Neural cell (in vitro differentiated cells): ENCODE data around the gene FCHO2. TPM values are rescaled to one million over a fixed set of nuclear protein-coding genes. Genes with fewer than 3 reads are reported as not detected.

Experiments
- H2AFZ ChIP-seq: fragments of 200-600, 300-800 bp; sonication (generic), shearing (Covaris generic); 2 replicates; pipeline ENCODE4 v1.6.0; 2014; ENCODE audit warnings: low read depth, mild to moderate bottlenecking, antibody characterized with exemption, low read length, moderate library complexity
- H3F3A ChIP-seq: fragments of 200-600 bp; shearing (Covaris generic); 2 replicates; pipeline ENCODE4 v1.6.1; 2016; ENCODE audit warnings: mild to moderate bottlenecking, moderate library complexity, mixed read lengths, antibody characterized with exemption, low read length; ENCODE audit not compliant: insufficient read depth, poor library complexity, severe bottlenecking
- H3K27ac ChIP-seq: fragments of 200-600, 300-800 bp; sonication (generic), shearing (Covaris generic); 2 replicates; pipeline ENCODE4 v1.5.1; 2014; ENCODE audit warnings: mild to moderate bottlenecking, low read length, moderate library complexity
- H3K27me3 ChIP-seq: fragments of 300-800, 200-600 bp; sonication (generic), shearing (Covaris generic); 2 replicates; pipeline ENCODE4 v1.6.0; 2014; ENCODE audit warnings: mild to moderate bottlenecking, low read depth, low read length, moderate library complexity; ENCODE audit not compliant: insufficient read depth
- H3K36me3 ChIP-seq: fragments of 300-800, 200-600 bp; sonication (generic), shearing (Covaris generic); 2 replicates; pipeline ENCODE4 v1.5.1; 2014; ENCODE audit warnings: mild to moderate bottlenecking, antibody characterized with exemption, low read length, moderate library complexity; ENCODE audit not compliant: insufficient read depth
- H3K4me2 ChIP-seq: fragments of 300-800, 200-600 bp; sonication (generic), shearing (Covaris generic); 2 replicates; pipeline ENCODE4 v1.6.0; 2014; ENCODE audit warnings: mild to moderate bottlenecking, low read length
- H3K4me3 ChIP-seq: fragments of 300-800, 200-600 bp; sonication (generic), shearing (Covaris generic); 2 replicates; pipeline ENCODE4 v1.5.1; 2014; ENCODE audit warnings: mild to moderate bottlenecking, low read length, moderate library complexity
- H3K79me2 ChIP-seq: fragments of 200-600 bp; shearing (Covaris generic); replicated peaks from 2 replicates; pipeline ENCODE4 v1.6.0; 2014; ENCODE audit warnings: mild to moderate bottlenecking, low read length, moderate library complexity; ENCODE audit not compliant: insufficient read depth
- H3K9ac ChIP-seq: fragments of 300-800, 200-600 bp; sonication (generic), shearing (Covaris generic); 2 replicates; pipeline ENCODE4 v1.6.1; 2016; ENCODE audit warnings: mild to moderate bottlenecking, low read length, mixed read lengths
- H3K9me2 ChIP-seq: fragments of 200-600 bp; shearing (Covaris generic); 2 replicates; pipeline ENCODE4 v1.6.1; 2016; ENCODE audit warnings: mild to moderate bottlenecking, low read length, mixed read lengths; ENCODE audit not compliant: insufficient read depth
- H3K9me3 ChIP-seq: fragments of 200-600, 300-800 bp; sonication (generic), shearing (Covaris generic); 2 replicates; pipeline ENCODE4 v1.6.1; 2016; ENCODE audit warnings: mild to moderate bottlenecking, mixed run types, low read length, moderate library complexity, mixed read lengths
- H4K20me1 ChIP-seq: fragments of 200-600 bp; shearing (Covaris generic); 2 replicates; pipeline ENCODE4 v1.6.1; 2016; ENCODE audit warnings: mild to moderate bottlenecking, mixed run types; ENCODE audit not compliant: insufficient read depth
- EP300 ChIP-seq: fragments of 450-650 bp; conservative IDR thresholded peaks from 2 replicates; pipeline ENCODE4 v1.6.1; 2014; ENCODE audit warnings: antibody characterized with exemption, mild to moderate bottlenecking, moderate library complexity; ENCODE audit not compliant: poor library complexity, severe bottlenecking
- EZH2 ChIP-seq: fragments of 200-600, 300-800 bp; shearing (Covaris generic), sonication (generic); IDR thresholded peaks from 2 replicates; pipeline ENCODE4 v1.6.1; 2014; ENCODE audit warnings: antibody characterized with exemption, low read length, borderline replicate concordance, mild to moderate bottlenecking; ENCODE audit not compliant: insufficient read depth, poor library complexity, severe bottlenecking
- MXI1 ChIP-seq: fragments of 450-650 bp; conservative IDR thresholded peaks from 2 replicates; pipeline ENCODE4 v1.6.1; 2014; ENCODE audit warnings: antibody characterized with exemption, mild to moderate bottlenecking; ENCODE audit not compliant: poor library complexity, severe bottlenecking
- POLR2AphosphoS5 ChIP-seq: IDR thresholded peaks from 2 replicates; pipeline ENCODE4 v1.6.1; 2012
- RAD21 ChIP-seq: fragments of 450-650 bp; conservative IDR thresholded peaks from 2 replicates; pipeline ENCODE4 v1.6.1; 2014; ENCODE audit warnings: antibody characterized with exemption, mild to moderate bottlenecking, moderate library complexity
- SMC3 ChIP-seq: fragments of 450-650 bp; conservative IDR thresholded peaks from 2 replicates; pipeline ENCODE4 v1.6.1; 2014; ENCODE audit warnings: antibody characterized with exemption, mild to moderate bottlenecking, moderate library complexity; ENCODE audit not compliant: poor library complexity
- TAF1 ChIP-seq: IDR thresholded peaks from 2 replicates; pipeline ENCODE4 v1.6.1; 2012; ENCODE audit warnings: low read depth
- polyA plus RNA-seq: library from polyadenylated mRNA; depleted of rRNA; stranded (reverse); fragments of >200 nt; gene quantifications from 2 replicates; pipeline ENCODE4 v1.2.3, GENCODE V29; 2014
- TF ChIP-seq, protein P1 (sequence below): fragments of 450-650 bp; IDR thresholded peaks from 2 replicates; pipeline ENCODE4 v1.5.1; 2014; ENCODE audit warnings: antibody characterized with exemption, mild to moderate bottlenecking, moderate library complexity; ENCODE audit not compliant: poor library complexity, severe bottlenecking
- TF ChIP-seq, protein P2 (sequence below): IDR thresholded peaks from 2 replicates; pipeline ENCODE4 v1.6.1; 2012; ENCODE audit warnings: borderline replicate concordance

FCHO2 gene
- polyA plus RNA-seq, 1 donor from 2014 or later = 24.3 TPM

DNA sequence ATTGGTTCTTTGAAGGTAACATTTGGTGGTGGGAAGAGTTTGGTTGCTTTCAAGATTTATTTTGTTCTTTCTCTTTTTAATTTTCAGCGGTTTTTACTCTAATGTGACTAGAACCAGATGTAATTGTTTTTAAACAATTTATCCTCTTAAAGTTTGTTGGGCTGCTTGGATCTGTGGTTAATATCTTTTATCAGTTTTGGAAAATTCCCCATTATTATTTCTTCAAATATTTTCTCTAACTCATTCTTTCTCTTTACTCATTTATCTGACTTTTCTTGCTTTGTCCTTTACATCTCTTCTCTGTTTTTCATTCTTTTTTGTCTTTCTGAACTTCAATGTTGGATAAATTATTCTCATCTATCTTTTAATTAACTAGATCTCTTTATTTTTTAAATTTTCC lies 29.9 kb downstream of the FCHO2 start:
- H3K36me3 ChIP-seq = no peaks in the 10 kb centered on the region
- H3K9me2 ChIP-seq = no peaks in the 10 kb centered on the region
- H3K9ac ChIP-seq = no peak overlapping the region
- no peaks in the 10 kb centered on the region for H4K20me1 ChIP-seq
- no peaks in the 10 kb centered on the region for H3K9me3 ChIP-seq
- no peaks in the 10 kb centered on the region for H3F3A ChIP-seq
- no peaks in the 10 kb centered on the region for H3K79me2 ChIP-seq
- H3K27me3 ChIP-seq = no peaks in the 10 kb centered on the region
- no peak overlapping the region for H3K27ac ChIP-seq
- no peak overlapping the region for H3K4me2 ChIP-seq
- TF ChIP-seq SMC3 (no peak), EZH2 (no peak), EP300 (no peak), MXI1 (no peak)
- no peak overlapping the region for H3K4me3 ChIP-seq
- no peak overlapping the region for H2AFZ ChIP-seq

DNA sequence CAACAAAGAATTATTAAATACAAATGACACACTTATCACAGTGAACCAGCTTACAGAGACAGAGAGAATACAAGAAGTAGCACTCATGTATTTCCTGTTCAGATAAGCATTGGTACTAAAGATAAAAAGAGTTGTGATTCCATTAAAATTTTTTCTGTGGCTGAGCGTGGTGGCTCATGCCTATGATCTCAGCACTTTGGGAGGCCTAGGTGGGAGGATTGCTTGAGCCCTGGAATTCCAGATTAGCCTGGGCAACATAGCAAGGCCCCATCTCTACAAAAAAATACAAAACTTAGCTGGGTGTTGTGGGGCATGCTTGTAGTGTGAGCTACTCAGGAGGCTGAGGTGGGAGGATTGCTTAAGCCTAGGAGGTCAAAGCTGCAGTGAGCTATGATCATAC lies 32.9 kb downstream of the FCHO2 start:
- TF ChIP-seq, protein P1, sequence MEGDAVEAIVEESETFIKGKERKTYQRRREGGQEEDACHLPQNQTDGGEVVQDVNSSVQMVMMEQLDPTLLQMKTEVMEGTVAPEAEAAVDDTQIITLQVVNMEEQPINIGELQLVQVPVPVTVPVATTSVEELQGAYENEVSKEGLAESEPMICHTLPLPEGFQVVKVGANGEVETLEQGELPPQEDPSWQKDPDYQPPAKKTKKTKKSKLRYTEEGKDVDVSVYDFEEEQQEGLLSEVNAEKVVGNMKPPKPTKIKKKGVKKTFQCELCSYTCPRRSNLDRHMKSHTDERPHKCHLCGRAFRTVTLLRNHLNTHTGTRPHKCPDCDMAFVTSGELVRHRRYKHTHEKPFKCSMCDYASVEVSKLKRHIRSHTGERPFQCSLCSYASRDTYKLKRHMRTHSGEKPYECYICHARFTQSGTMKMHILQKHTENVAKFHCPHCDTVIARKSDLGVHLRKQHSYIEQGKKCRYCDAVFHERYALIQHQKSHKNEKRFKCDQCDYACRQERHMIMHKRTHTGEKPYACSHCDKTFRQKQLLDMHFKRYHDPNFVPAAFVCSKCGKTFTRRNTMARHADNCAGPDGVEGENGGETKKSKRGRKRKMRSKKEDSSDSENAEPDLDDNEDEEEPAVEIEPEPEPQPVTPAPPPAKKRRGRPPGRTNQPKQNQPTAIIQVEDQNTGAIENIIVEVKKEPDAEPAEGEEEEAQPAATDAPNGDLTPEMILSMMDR = no peak
- Histone ChIP-seq H3K36me3 (no peaks in the 10 kb centered on the region), H3K27me3 (no peaks in the 10 kb centered on the region), H3K9me3 (no peaks in the 10 kb centered on the region), H3K4me3 (no peak overlapping the region), H3K27ac (no peak overlapping the region), H3K9me2 (no peaks in the 10 kb centered on the region), H3K9ac (no peak overlapping the region), H3K4me2 (no peak overlapping the region), H4K20me1 (no peaks in the 10 kb centered on the region), H2AFZ (no peak overlapping the region), H3F3A (no peaks in the 10 kb centered on the region), H3K79me2 (no peaks in the 10 kb centered on the region)

DNA sequence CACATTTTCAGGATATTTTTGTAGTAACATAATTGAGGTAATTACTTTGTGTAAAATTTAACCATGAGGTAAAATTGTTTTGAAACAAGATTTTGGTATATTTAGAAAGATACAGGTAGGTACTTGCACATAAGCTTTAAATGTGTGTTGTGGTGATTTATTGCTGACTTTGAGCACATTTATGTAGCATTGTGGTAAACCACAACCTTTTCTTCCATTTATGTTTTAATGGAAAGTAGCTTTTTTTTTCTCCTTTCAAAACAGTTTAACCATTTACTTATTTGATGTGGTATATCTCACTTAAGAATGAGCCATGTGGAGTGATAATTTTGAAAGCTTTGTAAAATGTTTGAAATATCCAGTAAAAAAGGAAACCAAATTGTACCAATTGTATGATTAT lies 35.6 kb downstream of the FCHO2 start:
- no peaks in the 10 kb centered on the region for H3K9me2 ChIP-seq
- no peaks in the 10 kb centered on the region for H3F3A ChIP-seq
- no peaks in the 10 kb centered on the region for H3K27me3 ChIP-seq
- no peaks in the 10 kb centered on the region for H4K20me1 ChIP-seq
- peaks cover 2% of the 10 kb centered on the region for H3K9me3 ChIP-seq
- TF ChIP-seq, protein P1 = no peak
- no peak for TF ChIP-seq POLR2AphosphoS5
- TF ChIP-seq SMC3 = no peak
- TF ChIP-seq RAD21 = no peak
- TF ChIP-seq TAF1 = no peak
- TF ChIP-seq, protein P2, sequence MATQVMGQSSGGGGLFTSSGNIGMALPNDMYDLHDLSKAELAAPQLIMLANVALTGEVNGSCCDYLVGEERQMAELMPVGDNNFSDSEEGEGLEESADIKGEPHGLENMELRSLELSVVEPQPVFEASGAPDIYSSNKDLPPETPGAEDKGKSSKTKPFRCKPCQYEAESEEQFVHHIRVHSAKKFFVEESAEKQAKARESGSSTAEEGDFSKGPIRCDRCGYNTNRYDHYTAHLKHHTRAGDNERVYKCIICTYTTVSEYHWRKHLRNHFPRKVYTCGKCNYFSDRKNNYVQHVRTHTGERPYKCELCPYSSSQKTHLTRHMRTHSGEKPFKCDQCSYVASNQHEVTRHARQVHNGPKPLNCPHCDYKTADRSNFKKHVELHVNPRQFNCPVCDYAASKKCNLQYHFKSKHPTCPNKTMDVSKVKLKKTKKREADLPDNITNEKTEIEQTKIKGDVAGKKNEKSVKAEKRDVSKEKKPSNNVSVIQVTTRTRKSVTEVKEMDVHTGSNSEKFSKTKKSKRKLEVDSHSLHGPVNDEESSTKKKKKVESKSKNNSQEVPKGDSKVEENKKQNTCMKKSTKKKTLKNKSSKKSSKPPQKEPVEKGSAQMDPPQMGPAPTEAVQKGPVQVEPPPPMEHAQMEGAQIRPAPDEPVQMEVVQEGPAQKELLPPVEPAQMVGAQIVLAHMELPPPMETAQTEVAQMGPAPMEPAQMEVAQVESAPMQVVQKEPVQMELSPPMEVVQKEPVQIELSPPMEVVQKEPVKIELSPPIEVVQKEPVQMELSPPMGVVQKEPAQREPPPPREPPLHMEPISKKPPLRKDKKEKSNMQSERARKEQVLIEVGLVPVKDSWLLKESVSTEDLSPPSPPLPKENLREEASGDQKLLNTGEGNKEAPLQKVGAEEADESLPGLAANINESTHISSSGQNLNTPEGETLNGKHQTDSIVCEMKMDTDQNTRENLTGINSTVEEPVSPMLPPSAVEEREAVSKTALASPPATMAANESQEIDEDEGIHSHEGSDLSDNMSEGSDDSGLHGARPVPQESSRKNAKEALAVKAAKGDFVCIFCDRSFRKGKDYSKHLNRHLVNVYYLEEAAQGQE = no peak
- no peak for TF ChIP-seq EZH2
- TF ChIP-seq MXI1 = no peak
- TF ChIP-seq EP300 = no peak
- H3K36me3 ChIP-seq = peaks cover 4% of the 10 kb centered on the region
- no peak overlapping the region for H3K4me3 ChIP-seq
- H2AFZ ChIP-seq = no peak overlapping the region
- no peak overlapping the region for H3K27ac ChIP-seq
- H3K9ac ChIP-seq = no peak overlapping the region
- no peaks in the 10 kb centered on the region for H3K79me2 ChIP-seq
- no peak overlapping the region for H3K4me2 ChIP-seq
